SK-N-SH (cell line): ENCODE measurements around the gene SECTM1. TPM values are rescaled to one million over a fixed set of nuclear protein-coding genes. Genes with fewer than 3 reads are reported as not detected.

Experiments used
- CTCF ChIA-PET: fragments of 300-600, 350-600 bp; formaldehyde crosslinking; extraction: SDS; loops from one replicate; lab custom pipeline; 2021; lab: Yijun Ruan, JAX
- POLR2A ChIA-PET: fragments of 350-600 bp; sonication (Branson Sonifier 250); formaldehyde crosslinking; extraction: SDS; loops from one replicate; lab custom pipeline; 2020; ENCODE audit warnings: antibody characterized with exemption, inconsistent platforms; lab: Yijun Ruan, JAX
- DNase-seq: peaks from one replicate; pipeline ENCODE4 v3.0.0; 2012
- H2AFZ ChIP-seq: fragments of 200-600 bp; sonication (generic); 2 replicates; pipeline ENCODE4 v1.8.1; 2016; ENCODE audit warnings: antibody characterized with exemption, mild to moderate bottlenecking, low read depth
- H3F3A ChIP-seq: fragments of 200-600 bp; sonication (generic); replicated peaks from 2 replicates; pipeline ENCODE3; 2016; ENCODE audit warnings: antibody characterized with exemption, mild to moderate bottlenecking; ENCODE audit not compliant: insufficient read depth
- H3K27ac ChIP-seq, 2 experiments: fragments of 200-500 bp in 1 of 2; fragments of 200-600 bp in 1 of 2; sonication (Bioruptor generic) in 1 of 2; sonication (generic), shearing (Covaris generic) in 1 of 2; 2 replicates each; pipeline versions ENCODE4 v1.5.1 to v1.6.1; 2014 to 2016; ENCODE audit warnings: low read depth in 2 of 2, inconsistent platforms in 1 of 2, low read length in 1 of 2, mild to moderate bottlenecking in 1 of 2, mixed read lengths in 1 of 2
- H3K27me3 ChIP-seq: fragments of 200-600 bp; sonication (generic), shearing (Covaris generic); 2 replicates; pipeline ENCODE4 v1.6.1; 2016; ENCODE audit warnings: mixed run types; ENCODE audit not compliant: insufficient read depth
- H3K36me3 ChIP-seq, 2 experiments: fragments of 200-500 bp in 1 of 2; fragments of 200-600 bp in 1 of 2; sonication (Bioruptor generic) in 1 of 2; sonication (generic) in 1 of 2; replicated peaks in 1 of 2; 2 replicates each; pipeline versions ENCODE3 to v1.5.1; 2014 to 2016; ENCODE audit warnings: low read length in 1 of 2, mild to moderate bottlenecking in 1 of 2; ENCODE audit not compliant: insufficient read depth in 2 of 2, control insufficient read depth in 1 of 2
- H3K4me1 ChIP-seq, 2 experiments: fragments of 200-500 bp in 1 of 2; fragments of 200-600 bp in 1 of 2; sonication (Bioruptor generic) in 1 of 2; sonication (generic), shearing (Covaris generic) in 1 of 2; 2 replicates each; pipeline versions ENCODE4 v1.5.1 to v1.6.1; 2014 to 2016; ENCODE audit warnings: low read depth in 1 of 2, low read length in 1 of 2, mixed run types in 1 of 2; ENCODE audit not compliant: insufficient read depth in 2 of 2, control insufficient read depth in 1 of 2
- H3K4me2 ChIP-seq: fragments of 200-600 bp; sonication (generic), shearing (Covaris generic); 2 replicates; pipeline ENCODE4 v1.6.1; 2017; ENCODE audit warnings: mixed run types
- H3K4me3 ChIP-seq, 2 experiments: fragments of 200-500 bp in 1 of 2; fragments of 200-600 bp in 1 of 2; sonication (Bioruptor generic) in 1 of 2; sonication (generic), shearing (Covaris generic) in 1 of 2; 2 replicates each; pipeline versions ENCODE4 v1.5.1 to v1.8.1; 2014 to 2016; ENCODE audit warnings: low read depth in 2 of 2, inconsistent platforms in 1 of 2, low read length in 1 of 2, mild to moderate bottlenecking in 1 of 2, mixed read lengths in 1 of 2, moderate library complexity in 1 of 2
- H3K79me2 ChIP-seq: fragments of 200-600 bp; sonication (generic); 2 replicates; pipeline ENCODE4 v1.8.1; 2017; ENCODE audit warnings: mild to moderate bottlenecking; ENCODE audit not compliant: insufficient read depth
- H3K9ac ChIP-seq: fragments of 200-600 bp; sonication (generic); 2 replicates; pipeline ENCODE4 v1.6.1; 2017; ENCODE audit warnings: mixed run types
- H3K9me2 ChIP-seq: fragments of 200-600 bp; sonication (generic); 2 replicates; pipeline ENCODE4 v1.6.1; 2017; ENCODE audit warnings: mixed run types
- H3K9me3 ChIP-seq: fragments of 200-600 bp; sonication (generic); 2 replicates; pipeline ENCODE4 v1.6.1; 2017; ENCODE audit warnings: mixed run types, mild to moderate bottlenecking, moderate library complexity
- H4K20me1 ChIP-seq: fragments of 200-600 bp; sonication (generic); 2 replicates; pipeline ENCODE4 v1.6.1; 2017; ENCODE audit warnings: mild to moderate bottlenecking, mixed run types; ENCODE audit not compliant: insufficient read depth
- CTCF ChIP-seq: fragments of 200-600 bp; sonication (generic); IDR thresholded peaks from 2 replicates; pipeline ENCODE4 v1.6.1; 2017; ENCODE audit warnings: antibody characterized with exemption, mild to moderate bottlenecking, moderate library complexity
- EZH2phosphoT487 ChIP-seq: fragments of 200-600 bp; sonication (generic); IDR thresholded peaks from 2 replicates; pipeline ENCODE4 v1.6.1; 2017; ENCODE audit warnings: low read depth, mixed run types, mild to moderate bottlenecking, antibody characterized with exemption, moderate library complexity, borderline replicate concordance
- FOSL2 ChIP-seq: IDR thresholded peaks from 2 replicates; pipeline ENCODE4 v1.4.0; 2012; ENCODE audit warnings: low read depth, mild to moderate bottlenecking, moderate library complexity, borderline replicate concordance
- GABPA ChIP-seq: IDR thresholded peaks from 2 replicates; pipeline ENCODE4 v1.4.0; 2012; ENCODE audit warnings: low read depth, mild to moderate bottlenecking
- GATA2 ChIP-seq: sonication (generic); formaldehyde crosslinking; IDR thresholded peaks from 2 replicates; pipeline ENCODE4 v1.5.0; 2020; ENCODE audit warnings: mild to moderate bottlenecking, missing genetic modification reagents
- JUND ChIP-seq: IDR thresholded peaks from 2 replicates; pipeline ENCODE4 v1.4.0; 2012
- NFIC ChIP-seq: IDR thresholded peaks from 2 replicates; pipeline ENCODE4 v1.4.0; 2012; ENCODE audit warnings: borderline replicate concordance
- RXRA ChIP-seq: IDR thresholded peaks from 2 replicates; pipeline ENCODE4 v1.4.0; 2012; ENCODE audit warnings: low read depth, mild to moderate bottlenecking, borderline replicate concordance
- SIN3A ChIP-seq: IDR thresholded peaks from 2 replicates; pipeline ENCODE4 v1.6.1; 2012; ENCODE audit warnings: low read depth, mild to moderate bottlenecking, low read length, moderate library complexity, borderline replicate concordance
- SMC3 ChIP-seq: IDR thresholded peaks from 2 replicates; pipeline ENCODE4 v1.6.1; 2012; ENCODE audit warnings: low read depth, low read length, improper control_type of control experiment
- TEAD4 ChIP-seq: IDR thresholded peaks from 2 replicates; pipeline ENCODE4 v1.4.0; 2012; ENCODE audit warnings: mild to moderate bottlenecking, borderline replicate concordance; ENCODE audit not compliant: insufficient read depth
- ZBTB33 ChIP-seq: IDR thresholded peaks from 2 replicates; pipeline ENCODE4 v1.4.0; 2012; ENCODE audit warnings: low read depth, borderline replicate concordance
- WGBS: methylation state at CpG from one replicate; pipeline ENCODE4 v1.1.6; 2017; ENCODE audit warnings: low lambda C conversion rate; 5-methylcytosine and 5-hydroxymethylcytosine counted together
- polyA plus RNA-seq, 3 experiments: library from polyadenylated mRNA; depleted of rRNA; stranded (reverse); fragments of >200 nt; gene quantifications; 2 replicates each; pipeline ENCODE4 v1.2.3, GENCODE V29; 2012
- TF ChIP-seq, protein P1 (sequence below): IDR thresholded peaks from 2 replicates; pipeline ENCODE4 v1.4.0; 2012; ENCODE audit warnings: low read depth, borderline replicate concordance
- TF ChIP-seq, protein P2 (sequence below): IDR thresholded peaks from 2 replicates; pipeline ENCODE4 v1.4.0; 2012; ENCODE audit warnings: low read depth
- TF ChIP-seq, protein P3 (sequence below): fragments of 150-350 bp; IDR thresholded peaks from 2 replicates; pipeline ENCODE4 v1.6.1; 2017; ENCODE audit warnings: antibody characterized with exemption, low read length, low read depth, borderline replicate concordance
- TF ChIP-seq, protein P4 (sequence below): IDR thresholded peaks from 2 replicates; pipeline ENCODE4 v1.6.1; 2012; ENCODE audit warnings: mild to moderate bottlenecking, low read depth, low read length, moderate library complexity

SECTM1 gene
- polyA plus RNA-seq, 1 of the 3 experiments (the other 2 are of a cell fraction): 3.8 TPM

GRCh38 chr17:82278308-82278707, 55.3 kb downstream of the SECTM1 start:
- no peaks in the 10 kb centered on the region for H3K9me2 ChIP-seq
- H3K27me3 ChIP-seq: no peaks in the 10 kb centered on the region
- CTCF ChIA-PET: no interaction called here
- H2AFZ ChIP-seq: no peak overlapping the region
- no peak overlapping the region for H3K4me2 ChIP-seq
- no peaks in the 10 kb centered on the region for H3K36me3 ChIP-seq
- POLR2A ChIA-PET: no interaction called here
- no peaks in the 10 kb centered on the region for H3K9me3 ChIP-seq
- WGBS: 93% methylated on average over 9 of the region's 9 CpGs
- TF ChIP-seq, protein P1, sequence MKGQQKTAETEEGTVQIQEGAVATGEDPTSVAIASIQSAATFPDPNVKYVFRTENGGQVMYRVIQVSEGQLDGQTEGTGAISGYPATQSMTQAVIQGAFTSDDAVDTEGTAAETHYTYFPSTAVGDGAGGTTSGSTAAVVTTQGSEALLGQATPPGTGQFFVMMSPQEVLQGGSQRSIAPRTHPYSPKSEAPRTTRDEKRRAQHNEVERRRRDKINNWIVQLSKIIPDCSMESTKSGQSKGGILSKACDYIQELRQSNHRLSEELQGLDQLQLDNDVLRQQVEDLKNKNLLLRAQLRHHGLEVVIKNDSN: no peak
- TF ChIP-seq NFIC: no peak
- TF ChIP-seq ZBTB33: no peak
- TF ChIP-seq RXRA: no peak
- TF ChIP-seq, protein P2, sequence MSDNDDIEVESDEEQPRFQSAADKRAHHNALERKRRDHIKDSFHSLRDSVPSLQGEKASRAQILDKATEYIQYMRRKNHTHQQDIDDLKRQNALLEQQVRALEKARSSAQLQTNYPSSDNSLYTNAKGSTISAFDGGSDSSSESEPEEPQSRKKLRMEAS: no peak
- no peak for TF ChIP-seq GABPA
- no peak for TF ChIP-seq SIN3A
- TF ChIP-seq, protein P3, sequence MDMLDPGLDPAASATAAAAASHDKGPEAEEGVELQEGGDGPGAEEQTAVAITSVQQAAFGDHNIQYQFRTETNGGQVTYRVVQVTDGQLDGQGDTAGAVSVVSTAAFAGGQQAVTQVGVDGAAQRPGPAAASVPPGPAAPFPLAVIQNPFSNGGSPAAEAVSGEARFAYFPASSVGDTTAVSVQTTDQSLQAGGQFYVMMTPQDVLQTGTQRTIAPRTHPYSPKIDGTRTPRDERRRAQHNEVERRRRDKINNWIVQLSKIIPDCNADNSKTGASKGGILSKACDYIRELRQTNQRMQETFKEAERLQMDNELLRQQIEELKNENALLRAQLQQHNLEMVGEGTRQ: no peak
- no peak for TF ChIP-seq TEAD4
- no peak for TF ChIP-seq JUND
- no peak for TF ChIP-seq FOSL2
- no peak for TF ChIP-seq SMC3
- TF ChIP-seq GATA2 (CRISPR knock-in tag): no peak
- TF ChIP-seq EZH2phosphoT487: no peak
- TF ChIP-seq, protein P4, sequence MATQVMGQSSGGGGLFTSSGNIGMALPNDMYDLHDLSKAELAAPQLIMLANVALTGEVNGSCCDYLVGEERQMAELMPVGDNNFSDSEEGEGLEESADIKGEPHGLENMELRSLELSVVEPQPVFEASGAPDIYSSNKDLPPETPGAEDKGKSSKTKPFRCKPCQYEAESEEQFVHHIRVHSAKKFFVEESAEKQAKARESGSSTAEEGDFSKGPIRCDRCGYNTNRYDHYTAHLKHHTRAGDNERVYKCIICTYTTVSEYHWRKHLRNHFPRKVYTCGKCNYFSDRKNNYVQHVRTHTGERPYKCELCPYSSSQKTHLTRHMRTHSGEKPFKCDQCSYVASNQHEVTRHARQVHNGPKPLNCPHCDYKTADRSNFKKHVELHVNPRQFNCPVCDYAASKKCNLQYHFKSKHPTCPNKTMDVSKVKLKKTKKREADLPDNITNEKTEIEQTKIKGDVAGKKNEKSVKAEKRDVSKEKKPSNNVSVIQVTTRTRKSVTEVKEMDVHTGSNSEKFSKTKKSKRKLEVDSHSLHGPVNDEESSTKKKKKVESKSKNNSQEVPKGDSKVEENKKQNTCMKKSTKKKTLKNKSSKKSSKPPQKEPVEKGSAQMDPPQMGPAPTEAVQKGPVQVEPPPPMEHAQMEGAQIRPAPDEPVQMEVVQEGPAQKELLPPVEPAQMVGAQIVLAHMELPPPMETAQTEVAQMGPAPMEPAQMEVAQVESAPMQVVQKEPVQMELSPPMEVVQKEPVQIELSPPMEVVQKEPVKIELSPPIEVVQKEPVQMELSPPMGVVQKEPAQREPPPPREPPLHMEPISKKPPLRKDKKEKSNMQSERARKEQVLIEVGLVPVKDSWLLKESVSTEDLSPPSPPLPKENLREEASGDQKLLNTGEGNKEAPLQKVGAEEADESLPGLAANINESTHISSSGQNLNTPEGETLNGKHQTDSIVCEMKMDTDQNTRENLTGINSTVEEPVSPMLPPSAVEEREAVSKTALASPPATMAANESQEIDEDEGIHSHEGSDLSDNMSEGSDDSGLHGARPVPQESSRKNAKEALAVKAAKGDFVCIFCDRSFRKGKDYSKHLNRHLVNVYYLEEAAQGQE: no peak
- TF ChIP-seq CTCF: no peak
- DNase-seq: no peak
- no peak overlapping the region for H3K9ac ChIP-seq
- peaks cover 18 to 29% of the 10 kb centered on the region in 2 experiments for H3K4me1 ChIP-seq
- H3K27ac ChIP-seq: no peak overlapping the region
- peaks cover 8% of the 10 kb centered on the region for H3F3A ChIP-seq
- peaks cover 6% of the 10 kb centered on the region; the same call in 1 of the 2 replicates for H3K79me2 ChIP-seq
- no peak overlapping the region for H3K4me3 ChIP-seq
- H4K20me1 ChIP-seq: no peaks in the 10 kb centered on the region
